Stimulated activated CD4-positive, alpha-beta T cell treated with anti-CD3 and anti-CD28 coated beads, Interleukin-2, amount 100 ng/mL, for 48 hours (primary cell): Measurements from ENCODE around the gene GPR31.

ENCODE experiments used
- DNase-seq, 2 donors: peaks; one replicate each; pipeline ENCODE4 v3.0.0-alpha.2; 2020

GPR31 gene

GRCh38 chr6:167116109-167116837 lies 41.5 kb downstream of the GPR31 start:
- no peak for DNase-seq

DNA sequence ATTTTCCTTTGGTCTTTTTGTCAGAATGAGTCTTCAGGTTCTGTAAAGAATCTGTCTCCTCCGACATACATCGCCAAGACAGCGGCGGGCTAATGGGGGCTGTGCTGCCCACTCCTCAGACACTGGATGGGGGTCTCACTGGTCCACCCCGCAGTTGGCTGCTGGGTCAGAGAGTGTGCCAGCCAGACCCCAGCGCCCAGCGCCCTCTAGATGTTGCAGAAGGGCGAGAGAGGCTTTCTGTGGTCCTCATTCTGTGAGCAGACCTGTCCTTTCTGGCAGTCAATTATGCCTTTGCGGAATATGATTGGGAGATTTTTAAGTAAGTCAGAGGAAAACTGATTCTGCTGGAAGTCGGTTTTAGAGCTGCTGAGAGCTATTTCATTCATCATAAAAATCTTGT lies 42.7 kb downstream of the GPR31 start:
- DNase-seq: no peak

- peak; percentile 40 to 53 for DNase-seq
Observed at GRCh38 chr6:167113935-167114910, 43.6 kb downstream of the GPR31 start.

DNA sequence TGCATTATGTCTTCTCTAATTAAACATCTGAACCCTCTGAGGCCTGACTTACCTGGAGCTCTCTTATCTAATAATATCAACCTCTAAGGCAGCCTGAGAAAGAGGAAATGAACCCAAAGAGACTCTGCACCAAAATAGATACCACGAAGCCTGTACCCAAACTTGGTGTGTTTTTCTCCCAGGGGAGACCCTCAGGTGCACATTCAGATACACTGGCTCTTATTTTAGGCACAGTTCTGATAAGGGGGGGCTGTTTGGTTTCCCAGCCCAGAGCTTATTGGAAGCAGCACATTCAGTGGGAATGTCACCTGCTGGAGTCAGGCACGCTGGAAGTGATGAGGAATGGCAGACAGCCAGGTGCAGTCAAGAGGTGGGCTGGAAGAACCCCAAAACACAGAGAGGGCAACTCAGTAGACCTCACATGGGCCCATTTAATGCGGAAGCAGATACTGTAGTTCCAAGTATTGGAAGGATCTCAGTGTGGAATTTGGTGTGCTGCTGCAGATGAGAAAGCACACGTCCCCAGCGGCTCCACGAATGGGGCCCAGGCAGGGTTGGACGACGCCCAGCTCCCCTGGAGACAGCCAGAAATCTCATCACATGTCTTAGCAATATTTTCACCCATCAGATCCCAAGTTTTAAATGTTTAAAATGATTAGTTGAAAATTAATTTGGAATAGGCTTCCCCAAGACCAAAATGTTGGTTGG lies 44.6 kb downstream of the GPR31 start:
- DNase-seq: no peak

- no peak for DNase-seq
Observed at GRCh38 chr6:167112421-167112820, 45.4 kb downstream of the GPR31 start.

- DNase-seq: no peak
Observed at GRCh38 chr6:167111597-167111996, 46.2 kb downstream of the GPR31 start.

GRCh38 chr6:167109651-167110050 lies 48.1 kb downstream of the GPR31 start:
- no peak for DNase-seq

GRCh38 chr6:167108278-167108677 lies 49.5 kb downstream of the GPR31 start:
- DNase-seq: no peak

DNA sequence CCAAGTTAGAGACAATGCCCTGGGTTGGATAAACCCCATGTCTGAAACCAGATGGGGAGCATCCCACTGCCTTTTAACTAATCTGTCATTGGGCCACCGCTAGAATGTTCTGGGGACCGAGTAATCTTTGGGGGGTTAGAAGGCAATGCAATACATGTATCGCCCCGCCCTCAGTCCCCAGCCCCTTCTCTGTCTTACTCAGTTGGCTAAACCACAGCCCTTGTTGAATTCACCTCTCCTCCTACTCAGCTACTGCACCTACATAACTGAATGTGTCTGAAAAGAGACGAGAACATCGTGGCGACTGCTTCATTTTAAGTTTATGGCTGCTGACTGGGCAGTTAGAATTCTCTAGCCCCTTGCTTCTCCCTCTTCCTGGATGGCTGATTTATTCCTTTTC lies 50.0 kb downstream of the GPR31 start:
- no peak for DNase-seq

- DNase-seq: no peak
Observed at GRCh38 chr6:167106406-167106805, 51.4 kb downstream of the GPR31 start.
